HCT116 (cell line): ENCODE data around the gene TIMM13. TPM values are rescaled to one million over a fixed set of nuclear protein-coding genes. Genes with fewer than 3 reads are reported as not detected.

Experiments used
- ATAC-seq: fragments of 200-7000 bp; cut with Tn5 transposase; 2 replicates; pipeline ENCODE4 v1.9.1; 2020; ENCODE audit warnings: mild to moderate bottlenecking, moderate library complexity
- BruUV-seq: library from RNA; stranded (reverse); fragments of 400-500 nt; replicated peaks from 2 replicates; lab custom pipeline; 2021; lab: Mats Ljungman, UMichigan
- CTCF ChIA-PET: fragments of 300-600 bp; sonication (Branson Sonifier 250); formaldehyde crosslinking; loops from one replicate; lab custom pipeline; 2021; ENCODE audit warnings: antibody characterized with exemption; lab: Charles Lee
- POLR2A ChIA-PET: fragments of 300-600, 350-600 bp; sonication (Branson Sonifier 250); formaldehyde crosslinking; loops from one replicate; lab custom pipeline; 2021; ENCODE audit warnings: antibody characterized with exemption; lab: Charles Lee
- RAD21 ChIA-PET, 2 experiments: fragments of 300-600 bp; sonication (Branson Sonifier 250); formaldehyde crosslinking; loops; one replicate each; lab custom pipeline; 2023; ENCODE audit warnings: low total read pairs in 2 of 2; ENCODE audit not compliant: uncharacterized antibody in 2 of 2, unreplicated experiment in 2 of 2, low non-redundant PET in 1 of 2; lab: Charles Lee
- DNase-seq: peaks from one replicate; pipeline ENCODE4 v3.0.0-alpha.2; 2010; ENCODE audit warnings: low read depth, low spot score
- H2AFZ ChIP-seq: fragments of 200-600 bp; shearing (Covaris generic), sonication (generic); 2 replicates; pipeline ENCODE4 v1.6.1; 2017; ENCODE audit warnings: low read depth, mixed run types, mixed read lengths, antibody characterized with exemption, low read length; ENCODE audit not compliant: poor library complexity, severe bottlenecking
- H3K27ac ChIP-seq: 2 replicates; pipeline ENCODE4 v1.5.1; 2012; ENCODE audit warnings: low read depth, low read length
- H3K27me3 ChIP-seq: fragments of 200-600 bp; sonication (generic); 2 replicates; pipeline ENCODE4 v1.6.1; 2016; ENCODE audit warnings: mixed run types, low read length, mixed read lengths; ENCODE audit not compliant: insufficient read depth
- H3K36me3 ChIP-seq, 2 experiments: fragments of 200-500 bp in 1 of 2; fragments of 200-600 bp in 1 of 2; sonication (Bioruptor generic) in 1 of 2; sonication (generic) in 1 of 2; 2 replicates each; pipeline versions ENCODE4 v1.5.1 to v1.6.1; 2014 to 2016; ENCODE audit warnings: low read length in 2 of 2, inconsistent platforms in 1 of 2, mixed read lengths in 1 of 2, mixed run types in 1 of 2; ENCODE audit not compliant: insufficient read depth in 2 of 2, control insufficient read depth in 1 of 2
- H3K4me1 ChIP-seq, 2 experiments: fragments of 200-600 bp in 1 of 2; sonication (generic) in 1 of 2; 2 replicates each; pipeline versions ENCODE4 v1.5.1 to v1.6.1; 2012 to 2017; ENCODE audit warnings: low read length in 2 of 2, inconsistent platforms in 1 of 2, mild to moderate bottlenecking in 1 of 2, mixed read lengths in 1 of 2, mixed run types in 1 of 2, moderate library complexity in 1 of 2; ENCODE audit not compliant: insufficient read depth in 2 of 2, control insufficient read depth in 1 of 2
- H3K4me2 ChIP-seq: fragments of 200-600 bp; sonication (generic); 2 replicates; pipeline ENCODE4 v1.6.1; 2017; ENCODE audit warnings: mixed run types, low read length, mixed read lengths
- H3K4me3 ChIP-seq, 2 experiments: fragments of 200-600 bp in 1 of 2; sonication (generic) in 1 of 2; replicated peaks in 1 of 2; 2 replicates each; pipeline ENCODE4 v1.5.1; 2011 to 2016; ENCODE audit warnings: low read length in 2 of 2, control low read depth in 1 of 2, low read depth in 1 of 2, mild to moderate bottlenecking in 1 of 2, mixed read lengths in 1 of 2, mixed run types in 1 of 2
- H3K79me2 ChIP-seq: fragments of 200-600 bp; sonication (generic); 2 replicates; pipeline ENCODE4 v1.6.1; 2017; ENCODE audit warnings: mild to moderate bottlenecking, mixed run types, low read length, moderate library complexity, mixed read lengths; ENCODE audit not compliant: insufficient read depth
- H3K9ac ChIP-seq: fragments of 200-600 bp; sonication (generic); 2 replicates; pipeline ENCODE4 v1.6.1; 2016; ENCODE audit warnings: low read length, mixed read lengths
- H3K9me2 ChIP-seq: fragments of 200-600 bp; sonication (generic), shearing (Covaris generic); 2 replicates; pipeline ENCODE4 v1.6.1; 2017; ENCODE audit warnings: mixed run types, mild to moderate bottlenecking, moderate library complexity; ENCODE audit not compliant: insufficient read depth
- H3K9me3 ChIP-seq, 2 experiments: fragments of 200-500 bp in 1 of 2; fragments of 200-600 bp in 1 of 2; sonication (Bioruptor generic) in 1 of 2; sonication (generic) in 1 of 2; 2 replicates each; pipeline ENCODE4 v1.6.1; 2014 to 2017; ENCODE audit warnings: low read length in 2 of 2, mixed read lengths in 2 of 2, inconsistent platforms in 1 of 2, low read depth in 1 of 2, mild to moderate bottlenecking in 1 of 2, mixed run types in 1 of 2, moderate library complexity in 1 of 2; ENCODE audit not compliant: control insufficient read depth in 1 of 2, insufficient read depth in 1 of 2
- H4K20me1 ChIP-seq: fragments of 200-600 bp; sonication (generic), shearing (Covaris generic); 2 replicates; pipeline ENCODE4 v1.6.1; 2017; ENCODE audit warnings: mixed run types, mild to moderate bottlenecking, moderate library complexity; ENCODE audit not compliant: insufficient read depth
- CTCF ChIP-seq, 3 experiments: fragments of 200-600 bp in 1 of 3; sonication (generic) in 1 of 3; IDR thresholded peaks in 2 of 3; conservative IDR thresholded peaks in 1 of 3; 2 replicates each; pipeline ENCODE4 v1.5.1; 2012 to 2017; ENCODE audit warnings: low read depth in 2 of 3, low read length in 2 of 3, antibody characterized with exemption in 1 of 3, borderline replicate concordance in 1 of 3, control low read depth in 1 of 3, mild to moderate bottlenecking in 1 of 3, mixed read lengths in 1 of 3, mixed run types in 1 of 3, moderate library complexity in 1 of 3; ENCODE audit not compliant: insufficient read depth in 1 of 3
- EGR1 ChIP-seq: IDR thresholded peaks from 2 replicates; pipeline ENCODE4 v1.6.1; 2012; ENCODE audit warnings: low read depth
- ELF1 ChIP-seq: IDR thresholded peaks from 2 replicates; pipeline ENCODE4 v1.6.1; 2012; ENCODE audit warnings: low read depth, borderline replicate concordance
- MAX ChIP-seq: IDR thresholded peaks from 2 replicates; pipeline ENCODE4 v1.6.1; 2012
- REST ChIP-seq: IDR thresholded peaks from 2 replicates; pipeline ENCODE4 v1.6.1; 2012; ENCODE audit warnings: low read depth
- SIN3A ChIP-seq: IDR thresholded peaks from 2 replicates; pipeline ENCODE4 v1.6.1; 2012; ENCODE audit warnings: low read depth
- SP1 ChIP-seq: IDR thresholded peaks from 2 replicates; pipeline ENCODE4 v1.6.1; 2012; ENCODE audit warnings: low read depth
- SRF ChIP-seq: IDR thresholded peaks from 2 replicates; pipeline ENCODE4 v1.6.1; 2012; ENCODE audit warnings: low read depth
- TCF7L2 ChIP-seq: IDR thresholded peaks from 2 replicates; pipeline ENCODE4 v1.7.0; 2011; ENCODE audit warnings: borderline replicate concordance, inconsistent platforms; ENCODE audit not compliant: insufficient read depth, insufficient read length; ENCODE audit errors: extremely low read depth
- ZFX ChIP-seq: fragments of 450-650 bp; IDR thresholded peaks from 2 replicates; pipeline ENCODE4 v1.6.1; 2017
- intact Hi-C: fragments of 100-400 bp; cut with micrococcal nuclease; formaldehyde crosslinking; loops from 2 replicates; pipeline ENCODE4 v1.10.0; 2022
- total RNA-seq: library from RNA; stranded (reverse); gene quantifications from one replicate; pipeline ENCODE4 v1.2.1, GENCODE V29; 2021; ENCODE audit not compliant: unreplicated experiment

TIMM13 gene
- total RNA-seq, 1 experiment from 2014 or later, result 151 TPM

GRCh38 chr19:2420490-2420889 lies 6.9 kb downstream of the TIMM13 start:
- CTCF ChIA-PET, result no interaction called here
- POLR2A ChIA-PET, result no interaction called here

More at GRCh38 chr19:2420490-2420889, 6.9 kb downstream of the TIMM13 start:
- H4K20me1 ChIP-seq, result no peaks in the 10 kb centered on the region
- H3K9me3 ChIP-seq, result no peaks in the 10 kb centered on the region
- no peak overlapping the region for H3K9ac ChIP-seq
- H3K27ac ChIP-seq, result no peak overlapping the region
- H3K4me2 ChIP-seq, result no peak overlapping the region
- DNase-seq, result no peak
- H3K4me1 ChIP-seq, result peaks cover 0 to under 1% of the 10 kb centered on the region in 2 experiments; a peak in 1 of 4 replicates
- no peak overlapping the region for H3K4me3 ChIP-seq
- H3K79me2 ChIP-seq, result peaks cover 30% of the 10 kb centered on the region
- no peaks in the 10 kb centered on the region for H3K27me3 ChIP-seq
- intact Hi-C loops, result no loop called here
- H2AFZ ChIP-seq, result no peak overlapping the region
- no TSS peak for BruUV-seq
- RAD21 ChIA-PET, result no interaction called here
- peaks cover 1 to 22% of the 10 kb centered on the region in 2 experiments; a peak in 2 of 4 replicates for H3K36me3 ChIP-seq
- H3K9me2 ChIP-seq, result no peaks in the 10 kb centered on the region
- no peak for TF ChIP-seq ELF1
- TF ChIP-seq SRF, result no peak
- no peak for TF ChIP-seq ZFX
- TF ChIP-seq CTCF (IDR thresholded peaks at IDR 0.05 in 2 of 3, conservative IDR thresholded peaks at IDR 0.05 in 1 of 3; ENCODE audit: borderline replicate concordance in 1 of 3, insufficient read depth in 1 of 3, low read depth in 2 of 3, low read length in 2 of 3), result no peak
- no peak for TF ChIP-seq SIN3A
- no peak for TF ChIP-seq MAX
- no peak for TF ChIP-seq REST
- no peak for TF ChIP-seq TCF7L2
- no peak for TF ChIP-seq EGR1
- TF ChIP-seq SP1, result no peak
- ATAC-seq, result no peak
